HepG2 (cell line): ENCODE measurements around the gene CLDN24. TPM values are rescaled to one million over a fixed set of nuclear protein-coding genes. Genes with fewer than 3 reads are reported as not detected.

Experiments
- ATAC-seq: fragments of 200-7000 bp; cut with Tn5 transposase; 3 replicates; pipeline ENCODE4 v1.9.1; 2020; ENCODE audit warnings: mild to moderate bottlenecking, moderate library complexity
- BruUV-seq: library from RNA; stranded (reverse); fragments of 400-500 nt; replicated peaks from 2 replicates; lab custom pipeline; 2021; lab: Mats Ljungman, UMichigan
- CTCF ChIA-PET: fragments of 300-600 bp; formaldehyde crosslinking; extraction: SDS; loops from one replicate; lab custom pipeline; 2021; ENCODE audit warnings: low total read pairs, inconsistent platforms, low intra/inter-chr PET ratio; lab: Yijun Ruan, JAX
- POLR2A ChIA-PET: fragments of 350-600 bp; sonication (Branson Sonifier 250); formaldehyde crosslinking; loops from one replicate; lab custom pipeline; 2020; ENCODE audit warnings: antibody characterized with exemption, inconsistent platforms; lab: Yijun Ruan, JAX
- DNase-seq: peaks from one replicate; pipeline ENCODE4 v3.0.0-alpha.2; 2015; ENCODE audit warnings: low spot score
- FAIRE-seq: peaks from 3 replicates; lab custom pipeline; 2011; peaks lifted over from hg19 to GRCh38; lab: Jason Lieb, UNC
- H2AFZ ChIP-seq: one replicate; pipeline ENCODE4 v1.6.1; 2011; ENCODE audit warnings: low read length, inconsistent platforms
- H3K27ac ChIP-seq: fragments of 300-600 bp; 3 replicates; pipeline ENCODE4 v1.8.0; 2011; ENCODE audit warnings: mixed run types, mild to moderate bottlenecking, mixed read lengths, low read length, inconsistent platforms; ENCODE audit not compliant: insufficient read depth; ENCODE audit errors: extremely low read length
- H3K27me3 ChIP-seq, 2 experiments: fragments of 200-600 bp in 1 of 2; 2 replicates in 1 of 2; 3 replicates in 1 of 2; pipeline versions ENCODE4 v1.6.0 to v1.8.0; 2011; ENCODE audit warnings: low read length in 2 of 2, mild to moderate bottlenecking in 2 of 2, moderate library complexity in 2 of 2, inconsistent platforms in 1 of 2; ENCODE audit not compliant: insufficient read depth in 2 of 2, control insufficient read depth in 1 of 2
- H3K36me3 ChIP-seq, 2 experiments: fragments of 200-600 bp in 1 of 2; replicated peaks in 1 of 2; 2 replicates in 1 of 2; 3 replicates in 1 of 2; pipeline versions ENCODE4 v1.5.1 to v1.8.0; 2011; ENCODE audit warnings: low read length in 2 of 2, inconsistent platforms in 1 of 2; ENCODE audit not compliant: insufficient read depth in 2 of 2, control insufficient read depth in 1 of 2
- H3K4me1 ChIP-seq: 2 replicates; pipeline ENCODE4 v1.5.1; 2012; ENCODE audit warnings: low read length, inconsistent platforms; ENCODE audit not compliant: insufficient read depth
- H3K4me2 ChIP-seq: 2 replicates; pipeline ENCODE4 v1.6.0; 2011; ENCODE audit warnings: low read depth, low read length, inconsistent platforms
- H3K4me3 ChIP-seq, 3 experiments: fragments of 200-600 bp in 1 of 3; sonication (generic), shearing (Covaris generic) in 1 of 3; replicated peaks in 1 of 3; 2 replicates each; pipeline ENCODE4 v1.5.1; 2011 to 2016; ENCODE audit warnings: low read length in 3 of 3, inconsistent platforms in 2 of 3, low read depth in 2 of 3, mild to moderate bottlenecking in 2 of 3, control low read depth in 1 of 3, mixed read lengths in 1 of 3; ENCODE audit not compliant: insufficient read depth in 1 of 3
- H3K79me2 ChIP-seq: one replicate; pipeline ENCODE4 v1.6.1; 2011; ENCODE audit warnings: low read length, inconsistent platforms; ENCODE audit not compliant: insufficient read depth
- H3K9ac ChIP-seq: 2 replicates; pipeline ENCODE4 v1.6.0; 2011; ENCODE audit warnings: mild to moderate bottlenecking, low read depth, low read length, inconsistent platforms; ENCODE audit not compliant: insufficient read depth
- H3K9me3 ChIP-seq: 2 replicates; pipeline ENCODE4 v1.5.1; 2012; ENCODE audit warnings: mild to moderate bottlenecking, low read length
- H4K20me1 ChIP-seq: 2 replicates; pipeline ENCODE4 v1.6.0; 2011; ENCODE audit warnings: inconsistent platforms, mild to moderate bottlenecking, low read length, moderate library complexity; ENCODE audit not compliant: insufficient read depth
- BHLHE40 ChIP-seq: IDR thresholded peaks from 2 replicates; pipeline ENCODE4 v1.6.1; 2011; ENCODE audit warnings: low read length, improper control_type of control experiment
- E2F1 ChIP-seq: sonication (generic); formaldehyde crosslinking; IDR thresholded peaks from 2 replicates; pipeline ENCODE4 v1.5.0; 2020; ENCODE audit warnings: missing genetic modification reagents
- KLF11 ChIP-seq: IDR thresholded peaks from 2 replicates; pipeline ENCODE4 v1.6.1; 2016; ENCODE audit warnings: missing compliant biosample characterization
- MBD4 ChIP-seq: IDR thresholded peaks from 2 replicates; pipeline ENCODE4 v1.6.1; 2012; ENCODE audit warnings: low read length, inconsistent platforms, borderline replicate concordance
- TFDP2 ChIP-seq: sonication (generic); formaldehyde crosslinking; IDR thresholded peaks from 2 replicates; pipeline ENCODE4 v1.4.0; 2020; ENCODE audit warnings: missing genetic modification reagents
- ZBTB2 ChIP-seq: sonication (generic); formaldehyde crosslinking; IDR thresholded peaks from 2 replicates; pipeline ENCODE4 v1.8.0; 2022; ENCODE audit warnings: low read depth, missing genetic modification reagents
- WGBS: methylation state at CpG from one replicate; pipeline ENCODE4 v1.1.6; 2017; ENCODE audit warnings: low lambda C conversion rate; 5-methylcytosine and 5-hydroxymethylcytosine counted together
- in situ Hi-C: cut with HindIII; loops from 2 replicates; pipeline ENCODE4 v1.10.0; 2017; ENCODE audit warnings: low pct_unique_long_range_greater_than_20kb; ENCODE audit not compliant: extremely low pct_ligation_motif_present
- intact Hi-C: fragments of 100-400 bp; cut with micrococcal nuclease; formaldehyde crosslinking; loops from one replicate; pipeline ENCODE4 v1.10.0; 2022; ENCODE audit not compliant: unreplicated experiment
- polyA plus RNA-seq, 8 experiments: library from polyadenylated mRNA; depleted of rRNA in 3 of 8; stranded (reverse) in 7 of 8; unstranded in 1 of 8; fragments of >200 nt; fragmentation: Illumina TruSeq in 4 of 8; extraction: Trizol in 4 of 8; gene quantifications; 2 replicates each; pipeline versions ENCODE4 v1.2.1 to v1.2.3, GENCODE V29; 2011 to 2016; ENCODE audit warnings: low read depth in 4 of 8, missing spikeins in 1 of 8, mixed read lengths in 1 of 8; ENCODE audit not compliant: insufficient read depth in 1 of 8
- total RNA-seq, 5 experiments: library from RNA; depleted of rRNA; stranded (reverse); fragments of >200 nt; fragmentation: Illumina TruSeq; extraction: Trizol; gene quantifications; 2 replicates each; pipeline ENCODE4 v1.2.3, GENCODE V29; 2016; ENCODE audit warnings: low read depth in 1 of 5

The CLDN24 gene
- total and polyA plus RNA-seq, 2 of the 13 experiments (the other 11 are each of a cell fraction or from before 2014, with no cell fraction given), result not detected

- TF ChIP-seq E2F1 (no peak), BHLHE40 (no peak), ZBTB2 (CRISPR knock-in tag) (no peak), TFDP2 (CRISPR knock-in tag) (no peak)
- TF ChIP-seq, all 625 proteins: peak for 0
Observed at GRCh38 chr4:183304067-183304466, 18.2 kb downstream of the CLDN24 start (continued).

GRCh38 chr4:183303301-183303700, 18.9 kb downstream of the CLDN24 start:
- no peak overlapping the region for H3K4me3 ChIP-seq
- no peak overlapping the region for H3K27ac ChIP-seq
- no peak overlapping the region for H2AFZ ChIP-seq
- no peaks in the 10 kb centered on the region for H3K9me3 ChIP-seq
- no peaks in the 10 kb centered on the region for H3K79me2 ChIP-seq
- no peaks in the 10 kb centered on the region for H3K4me1 ChIP-seq
- ChIA-PET CTCF (no interaction called here), POLR2A (no interaction called here)
- TF ChIP-seq MBD4 (no peak), KLF11 (CRISPR knock-in tag) (no peak)
- H4K20me1 ChIP-seq, result no peaks in the 10 kb centered on the region
- FAIRE-seq, result no peak
- H3K9ac ChIP-seq, result no peak overlapping the region
- no peak for ATAC-seq
- intact Hi-C loops, result no loop called here
- no peak for DNase-seq
- no peaks in the 10 kb centered on the region for H3K27me3 ChIP-seq
- BruUV-seq, result no TSS peak
- peaks cover 3 to 23% of the 10 kb centered on the region in 2 experiments; a peak in 3 of 5 replicates for H3K36me3 ChIP-seq
- 95% methylated on average over 4 of the region's 4 CpGs for WGBS
- no peak overlapping the region for H3K4me2 ChIP-seq
- in situ Hi-C loops, result no loop called here
